ENCODE data around the gene TAF10.

The TAF10 gene

GRCh38 chr11:6583584-6583983 is 28.4 kb downstream of the TAF10 start:
- no peak for DNase-seq (ENCODE audit: low read depth)
- TF ChIP-seq CTCF (IDR thresholded peaks at IDR 0.05; ENCODE audit: control insufficient read depth, extremely low read depth, insufficient read depth), result no peak
- no peak overlapping the region for H3K4me3 ChIP-seq (ENCODE audit: low read depth, low read length)

GRCh38 chr11:6579681-6580080 is 32.3 kb downstream of the TAF10 start:
- TF ChIP-seq CTCF (IDR thresholded peaks at IDR 0.05; ENCODE audit: control insufficient read depth, extremely low read depth, insufficient read depth), result no peak

GRCh38 chr11:6578134-6578533 is 33.9 kb downstream of the TAF10 start:
- no peak for DNase-seq (ENCODE audit: low read depth)
- no peak for TF ChIP-seq CTCF (IDR thresholded peaks at IDR 0.05; ENCODE audit: control insufficient read depth, extremely low read depth, insufficient read depth)

More at GRCh38 chr11:6579681-6580080, 32.3 kb downstream of the TAF10 start:
- no peak overlapping the region for H3K4me3 ChIP-seq (ENCODE audit: low read depth, low read length)
- DNase-seq (ENCODE audit: low read depth), result no peak

GRCh38 chr11:6576471-6577373 is 35.3 kb downstream of the TAF10 start:
- H3K4me3 ChIP-seq (ENCODE audit: low read depth, low read length), result no peak overlapping the region
- no peak for TF ChIP-seq CTCF (IDR thresholded peaks at IDR 0.05; ENCODE audit: control insufficient read depth, extremely low read depth, insufficient read depth)
- DNase-seq (ENCODE audit: low read depth), result no peak

More at GRCh38 chr11:6578134-6578533, 33.9 kb downstream of the TAF10 start:
- no peak overlapping the region for H3K4me3 ChIP-seq (ENCODE audit: low read depth, low read length)

GRCh38 chr11:6574816-6575715 is 37.0 kb downstream of the TAF10 start:
- no peak overlapping the region for H3K4me3 ChIP-seq (ENCODE audit: low read depth, low read length)
- TF ChIP-seq CTCF (IDR thresholded peaks at IDR 0.05; ENCODE audit: control insufficient read depth, extremely low read depth, insufficient read depth), result no peak
- DNase-seq (ENCODE audit: low read depth), result no peak

GRCh38 chr11:6572215-6572614 is 39.8 kb downstream of the TAF10 start:
- no peak overlapping the region for H3K4me3 ChIP-seq (ENCODE audit: low read depth, low read length)
- no peak for DNase-seq (ENCODE audit: low read depth)
- TF ChIP-seq CTCF (IDR thresholded peaks at IDR 0.05; ENCODE audit: control insufficient read depth, extremely low read depth, insufficient read depth), result no peak
